ENCODE data around the gene CLPX.
"Not testable (repeated sequence)": the region's sequence is repeated elsewhere in the genome, so short reads cannot be mapped to it uniquely, and the experiment has no call there.

CLPX gene

GRCh38 chr15:65101411-65101890 is 83.7 kb downstream of the CLPX start:
- DNase-seq = peak; percentile 53 to 79
- H3K18ac ChIP-seq (ENCODE audit: low read length) = no peak overlapping the region
- H3K4me2 ChIP-seq (ENCODE audit: low read length) = peak overlapping the region; percentile 44
- H3K79me1 ChIP-seq (ENCODE audit: low read length) = no peaks in the 10 kb centered on the region
- no peak overlapping the region for H2AFZ ChIP-seq (ENCODE audit: insufficient read depth, low read length, poor library complexity)
- H3K4me1 ChIP-seq (ENCODE audit: control insufficient read depth in 1 of 2, insufficient read depth in 2 of 2, low read length in 2 of 2) = peaks cover 3 to 5% of the 10 kb centered on the region in 2 experiments
- no peak overlapping the region for H3K4ac ChIP-seq (ENCODE audit: low read depth, low read length)
- no peak overlapping the region for H3K23ac ChIP-seq (ENCODE audit: low read length)
- no peaks in the 10 kb centered on the region for H3K79me2 ChIP-seq (ENCODE audit: control insufficient read depth, insufficient read depth, low read length, poor library complexity)
- no peak overlapping the region for H2BK5ac ChIP-seq (ENCODE audit: low read depth, low read length, poor library complexity)
- no peak overlapping the region for H4K8ac ChIP-seq (ENCODE audit: low read depth, low read length)
- WGBS (ENCODE audit: extremely low coverage, insufficient coverage, insufficient read length) = no CpG with 5 or more reads among the region's 9 CpGs
- H3K4me3 ChIP-seq (ENCODE audit: low read depth, low read length) = peak overlapping the region; percentile 5
- no peak overlapping the region for H2BK12ac ChIP-seq (ENCODE audit: low read length)
- peak overlapping the region; percentile 28 for H3K9ac ChIP-seq (ENCODE audit: low read length)
- no peak overlapping the region for H4K12ac ChIP-seq (ENCODE audit: low read depth, low read length)
- H2BK120ac ChIP-seq (ENCODE audit: insufficient read depth, low read length, poor library complexity) = no peak overlapping the region
- peaks cover 4% of the 10 kb centered on the region for H3K27me3 ChIP-seq (ENCODE audit: insufficient read depth, low read length)
- no peak overlapping the region for H4K91ac ChIP-seq (ENCODE audit: low read depth, low read length)
- H3K9me3 ChIP-seq (ENCODE audit: insufficient read depth, low read depth, low read length) = no peaks in the 10 kb centered on the region
- no peak overlapping the region for H3K27ac ChIP-seq (ENCODE audit: low read depth, low read length)
- peaks cover 14 to 15% of the 10 kb centered on the region in 2 experiments for H3K36me3 ChIP-seq (ENCODE audit: control insufficient read depth in 1 of 2, insufficient read depth in 2 of 2, low read length in 2 of 2)
- no peak overlapping the region for H2AK5ac ChIP-seq (ENCODE audit: low read length)
- H3K14ac ChIP-seq (ENCODE audit: low read length) = no peak overlapping the region

GRCh38 chr15:65100442-65100841 is 84.7 kb downstream of the CLPX start:
- Histone ChIP-seq H3K27ac (ENCODE audit: low read depth, low read length) (no peak overlapping the region), H3K14ac (ENCODE audit: low read length) (no peak overlapping the region), H4K12ac (ENCODE audit: low read depth, low read length) (no peak overlapping the region), H4K8ac (ENCODE audit: low read depth, low read length) (no peak overlapping the region), H3K9ac (ENCODE audit: low read length) (no peak overlapping the region), H3K4ac (ENCODE audit: low read depth, low read length) (no peak overlapping the region), H2AFZ (ENCODE audit: insufficient read depth, low read length, poor library complexity) (no peak overlapping the region), H3K4me2 (ENCODE audit: low read length) (no peak overlapping the region), H3K4me1 (ENCODE audit: control insufficient read depth in 1 of 2, insufficient read depth in 2 of 2, low read length in 2 of 2) (peaks cover 3 to 5% of the 10 kb centered on the region in 2 experiments), H3K79me1 (ENCODE audit: low read length) (no peaks in the 10 kb centered on the region), H2BK5ac (ENCODE audit: low read depth, low read length, poor library complexity) (no peak overlapping the region), H3K23ac (ENCODE audit: low read length) (no peak overlapping the region), H3K27me3 (ENCODE audit: insufficient read depth, low read length) (peaks cover 4% of the 10 kb centered on the region), H3K4me3 (ENCODE audit: low read depth, low read length) (no peak overlapping the region), H2BK120ac (ENCODE audit: insufficient read depth, low read length, poor library complexity) (no peak overlapping the region), H3K36me3 (ENCODE audit: control insufficient read depth in 1 of 2, insufficient read depth in 2 of 2, low read length in 2 of 2) (peaks cover 12 to 14% of the 10 kb centered on the region in 2 experiments), H2AK5ac (ENCODE audit: low read length) (no peak overlapping the region), H3K9me3 (ENCODE audit: insufficient read depth, low read depth, low read length) (no peaks in the 10 kb centered on the region), H3K79me2 (ENCODE audit: control insufficient read depth, insufficient read depth, low read length, poor library complexity) (no peaks in the 10 kb centered on the region), H2BK12ac (ENCODE audit: low read length) (no peak overlapping the region), H3K18ac (ENCODE audit: low read length) (no peak overlapping the region), H4K91ac (ENCODE audit: low read depth, low read length) (no peak overlapping the region)
- no CpG with 5 or more reads among the region's 7 CpGs for WGBS (ENCODE audit: extremely low coverage, insufficient coverage, insufficient read length)
- DNase-seq = no peak

DNA sequence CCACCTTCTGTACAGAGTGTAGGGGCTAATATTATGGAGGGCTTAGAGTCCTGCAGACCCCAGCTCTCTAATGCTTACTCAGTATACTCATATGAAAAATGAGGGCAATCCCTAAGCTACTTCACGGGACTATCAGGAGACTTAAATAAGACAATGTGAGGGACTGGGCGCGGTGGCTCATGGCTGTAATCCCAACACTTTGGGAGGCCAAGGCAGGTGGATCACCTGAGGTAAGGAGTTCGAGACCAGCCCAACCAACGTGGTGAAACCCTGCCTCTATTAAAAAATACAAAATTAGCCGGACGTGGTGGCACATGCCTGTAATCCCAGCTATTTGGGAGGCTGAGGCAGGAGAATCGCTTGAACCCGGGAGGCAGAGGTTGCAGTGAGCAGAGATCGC is 85.3 kb downstream of the CLPX start:
- no CpG with 5 or more reads among the region's 10 CpGs for WGBS (ENCODE audit: extremely low coverage, insufficient coverage, insufficient read length)
- not testable (repeated sequence) for H3K14ac ChIP-seq (ENCODE audit: low read length); H3K27ac ChIP-seq (ENCODE audit: low read depth, low read length); H4K12ac ChIP-seq (ENCODE audit: low read depth, low read length); H2BK12ac ChIP-seq (ENCODE audit: low read length); H3K79me1 ChIP-seq (ENCODE audit: low read length); H3K4me3 ChIP-seq (ENCODE audit: low read depth, low read length); H2AFZ ChIP-seq (ENCODE audit: insufficient read depth, low read length, poor library complexity); H3K23ac ChIP-seq (ENCODE audit: low read length); H3K4me1 ChIP-seq (ENCODE audit: control insufficient read depth in 1 of 2, insufficient read depth in 2 of 2, low read length in 2 of 2); H2AK5ac ChIP-seq (ENCODE audit: low read length); H4K8ac ChIP-seq (ENCODE audit: low read depth, low read length); H2BK120ac ChIP-seq (ENCODE audit: insufficient read depth, low read length, poor library complexity); H2BK5ac ChIP-seq (ENCODE audit: low read depth, low read length, poor library complexity); H3K79me2 ChIP-seq (ENCODE audit: control insufficient read depth, insufficient read depth, low read length, poor library complexity); H3K9ac ChIP-seq (ENCODE audit: low read length); H3K4me2 ChIP-seq (ENCODE audit: low read length); H3K27me3 ChIP-seq (ENCODE audit: insufficient read depth, low read length); H3K4ac ChIP-seq (ENCODE audit: low read depth, low read length); H3K9me3 ChIP-seq (ENCODE audit: insufficient read depth, low read depth, low read length); H4K91ac ChIP-seq (ENCODE audit: low read depth, low read length); H3K18ac ChIP-seq (ENCODE audit: low read length); DNase-seq
- H3K36me3 ChIP-seq (ENCODE audit: control insufficient read depth in 1 of 2, insufficient read depth in 2 of 2, low read length in 2 of 2) = peaks cover 12 to 14% of the 10 kb centered on the region in 2 experiments

DNA sequence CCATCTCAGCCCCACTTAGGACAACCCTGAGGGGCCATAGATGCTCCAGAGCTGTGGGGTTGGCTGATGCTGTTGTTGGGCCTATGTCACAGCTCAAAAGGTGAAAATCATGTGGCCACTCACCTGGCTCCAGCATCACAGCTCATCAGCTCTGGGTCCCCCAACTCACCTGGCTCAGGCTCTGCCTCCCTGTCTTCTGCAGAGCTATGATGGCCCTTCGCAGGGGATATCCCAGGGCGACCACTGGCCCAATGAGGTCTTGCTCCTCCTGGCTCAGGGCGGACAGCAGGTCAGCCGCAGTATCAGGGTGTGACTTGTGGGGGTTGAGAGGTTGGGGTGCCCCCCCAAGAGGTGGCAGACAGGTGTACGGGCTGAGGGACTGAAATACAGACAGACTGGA is 85.8 kb downstream of the CLPX start:
- Histone ChIP-seq H4K91ac (ENCODE audit: low read depth, low read length) (no peak overlapping the region), H4K12ac (ENCODE audit: low read depth, low read length) (no peak overlapping the region), H3K4me2 (ENCODE audit: low read length) (no peak overlapping the region), H3K79me1 (ENCODE audit: low read length) (no peaks in the 10 kb centered on the region), H3K27ac (ENCODE audit: low read depth, low read length) (no peak overlapping the region), H3K9ac (ENCODE audit: low read length) (no peak overlapping the region), H3K23ac (ENCODE audit: low read length) (no peak overlapping the region), H3K4ac (ENCODE audit: low read depth, low read length) (no peak overlapping the region), H3K4me3 (ENCODE audit: low read depth, low read length) (no peak overlapping the region), H2BK5ac (ENCODE audit: low read depth, low read length, poor library complexity) (no peak overlapping the region), H4K8ac (ENCODE audit: low read depth, low read length) (no peak overlapping the region), H3K14ac (ENCODE audit: low read length) (no peak overlapping the region), H3K27me3 (ENCODE audit: insufficient read depth, low read length) (peaks cover 4% of the 10 kb centered on the region), H2AFZ (ENCODE audit: insufficient read depth, low read length, poor library complexity) (no peak overlapping the region), H3K79me2 (ENCODE audit: control insufficient read depth, insufficient read depth, low read length, poor library complexity) (no peaks in the 10 kb centered on the region), H3K4me1 (ENCODE audit: control insufficient read depth in 1 of 2, insufficient read depth in 2 of 2, low read length in 2 of 2) (peaks cover 3 to 5% of the 10 kb centered on the region in 2 experiments), H2AK5ac (ENCODE audit: low read length) (no peak overlapping the region), H3K18ac (ENCODE audit: low read length) (no peak overlapping the region), H2BK12ac (ENCODE audit: low read length) (no peak overlapping the region), H3K9me3 (ENCODE audit: insufficient read depth, low read depth, low read length) (no peaks in the 10 kb centered on the region), H2BK120ac (ENCODE audit: insufficient read depth, low read length, poor library complexity) (no peak overlapping the region), H3K36me3 (ENCODE audit: control insufficient read depth in 1 of 2, insufficient read depth in 2 of 2, low read length in 2 of 2) (peaks cover 12 to 14% of the 10 kb centered on the region in 2 experiments)
- no CpG with 5 or more reads among the region's 5 CpGs for WGBS (ENCODE audit: extremely low coverage, insufficient coverage, insufficient read length)
- DNase-seq = no peak
